HepG2 (cell line): ENCODE measurements around the gene DCUN1D4. TPM values are rescaled to one million over a fixed set of nuclear protein-coding genes. Genes with fewer than 3 reads are reported as not detected.

Source experiments
- ATF4 ChIP-seq, 2 experiments: fragments of 450-650 bp in 1 of 2; sonication (generic) in 1 of 2; formaldehyde crosslinking; IDR thresholded peaks; 2 replicates each; pipeline versions ENCODE4 v1.5.0 to v1.8.0; 2020 to 2022; ENCODE audit warnings: mild to moderate bottlenecking in 1 of 2, missing genetic modification reagents in 1 of 2
- MBD4 ChIP-seq: IDR thresholded peaks from 2 replicates; pipeline ENCODE4 v1.6.1; 2012; ENCODE audit warnings: low read length, inconsistent platforms, borderline replicate concordance
- NFAT5 ChIP-seq: sonication (generic); formaldehyde crosslinking; IDR thresholded peaks from 2 replicates; pipeline ENCODE4 v1.4.0; 2020; ENCODE audit warnings: missing genetic modification reagents
- NFIB ChIP-seq: sonication (generic); formaldehyde crosslinking; IDR thresholded peaks from 2 replicates; pipeline ENCODE4 v1.9.0; 2021; ENCODE audit warnings: missing genetic modification reagents, mild to moderate bottlenecking, borderline replicate concordance
- NFIC ChIP-seq: IDR thresholded peaks from 2 replicates; pipeline ENCODE4 v1.6.1; 2012; ENCODE audit warnings: mild to moderate bottlenecking, low read length, inconsistent platforms
- REPIN1 ChIP-seq: sonication (generic); formaldehyde crosslinking; IDR thresholded peaks from 2 replicates; pipeline ENCODE4 v1.8.0; 2022; ENCODE audit warnings: missing genetic modification reagents, low read depth, mild to moderate bottlenecking, borderline replicate concordance
- RFXANK ChIP-seq: IDR thresholded peaks from 2 replicates; pipeline ENCODE4 v1.6.1; 2016
- SRF ChIP-seq: IDR thresholded peaks from 2 replicates; pipeline ENCODE4 v1.6.1; 2011; ENCODE audit warnings: mild to moderate bottlenecking, low read depth, low read length, moderate library complexity
- STAG1 ChIP-seq: sonication (generic); formaldehyde crosslinking; IDR thresholded peaks from 2 replicates; pipeline ENCODE4 v1.4.0; 2020; ENCODE audit warnings: missing genetic modification reagents
- THYN1 ChIP-seq: sonication (generic); formaldehyde crosslinking; IDR thresholded peaks from 2 replicates; pipeline ENCODE4 v1.8.1; 2023; ENCODE audit warnings: low read depth, mild to moderate bottlenecking, moderate library complexity, missing genetic modification reagents, borderline replicate concordance
- ZNF136 ChIP-seq: sonication (generic); formaldehyde crosslinking; IDR thresholded peaks from 2 replicates; pipeline ENCODE4 v1.8.1; 2022; ENCODE audit warnings: low read depth, mild to moderate bottlenecking, moderate library complexity, missing genetic modification reagents
- ZNF142 ChIP-seq: sonication (generic); formaldehyde crosslinking; IDR thresholded peaks from 2 replicates; pipeline ENCODE4 v1.4.0; 2020; ENCODE audit warnings: missing genetic modification reagents
- ZNF17 ChIP-seq: sonication (generic); formaldehyde crosslinking; IDR thresholded peaks from 2 replicates; pipeline ENCODE4 v1.5.0; 2020; ENCODE audit warnings: mild to moderate bottlenecking, missing genetic modification reagents
- ZNF234 ChIP-seq: sonication (generic); formaldehyde crosslinking; conservative IDR thresholded peaks from 2 replicates; pipeline ENCODE4 v1.5.1; 2020; ENCODE audit warnings: mild to moderate bottlenecking, missing genetic modification reagents
- ZNF430 ChIP-seq: sonication (generic); formaldehyde crosslinking; IDR thresholded peaks from 2 replicates; pipeline ENCODE4 v1.9.0; 2021; ENCODE audit warnings: mild to moderate bottlenecking, missing genetic modification reagents
- ZNF547 ChIP-seq: sonication (generic); formaldehyde crosslinking; IDR thresholded peaks from 2 replicates; pipeline ENCODE4 v1.5.1; 2020; ENCODE audit warnings: mild to moderate bottlenecking, missing genetic modification reagents
- ZNF678 ChIP-seq: sonication (generic); formaldehyde crosslinking; IDR thresholded peaks from 2 replicates; pipeline ENCODE4 v1.4.0; 2020; ENCODE audit warnings: mild to moderate bottlenecking, missing genetic modification reagents
- ZNF713 ChIP-seq: sonication (generic); formaldehyde crosslinking; IDR thresholded peaks from 2 replicates; pipeline ENCODE4 v1.4.0; 2020; ENCODE audit warnings: mild to moderate bottlenecking, missing genetic modification reagents
- ZNF746 ChIP-seq: sonication (generic); formaldehyde crosslinking; IDR thresholded peaks from 2 replicates; pipeline ENCODE4 v1.8.0; 2022; ENCODE audit warnings: mild to moderate bottlenecking, missing genetic modification reagents
- polyA plus RNA-seq, 8 experiments: library from polyadenylated mRNA; depleted of rRNA in 3 of 8; stranded (reverse) in 7 of 8; unstranded in 1 of 8; fragments of >200 nt; fragmentation: Illumina TruSeq in 4 of 8; extraction: Trizol in 4 of 8; gene quantifications; 2 replicates each; pipeline versions ENCODE4 v1.2.1 to v1.2.3, GENCODE V29; 2011 to 2016; ENCODE audit warnings: low read depth in 4 of 8, missing spikeins in 1 of 8, mixed read lengths in 1 of 8; ENCODE audit not compliant: insufficient read depth in 1 of 8
- total RNA-seq, 5 experiments: library from RNA; depleted of rRNA; stranded (reverse); fragments of >200 nt; fragmentation: Illumina TruSeq; extraction: Trizol; gene quantifications; 2 replicates each; pipeline ENCODE4 v1.2.3, GENCODE V29; 2016; ENCODE audit warnings: low read depth in 1 of 5

Gene DCUN1D4
- total and polyA plus RNA-seq, 2 of the 13 experiments (the other 11 are each of a cell fraction or from before 2014, with no cell fraction given): 27.9 to 44.4 TPM

- TF ChIP-seq ZNF142 (no peak), RFXANK (CRISPR knock-in tag) (no peak), ZNF713 (CRISPR knock-in tag) (no peak), NFIB (no peak), ZNF678 (CRISPR knock-in tag) (no peak), ATF4 (CRISPR knock-in tag; IDR thresholded peaks at IDR 0.05) (no peak), ZNF430 (CRISPR knock-in tag) (peak; percentile 71), NFIC (no peak), NFAT5 (CRISPR knock-in tag) (peak; percentile 53; the same call in 1 of the 2 replicates), ZNF136 (CRISPR knock-in tag) (no peak), SRF (no peak), REPIN1 (CRISPR knock-in tag) (peak; percentile 68; the same call in 1 of the 2 replicates), STAG1 (no peak), ZNF547 (CRISPR knock-in tag) (no peak), ZNF746 (CRISPR knock-in tag) (no peak; the same call in 1 of the 2 replicates), ZNF17 (CRISPR knock-in tag) (no peak), ZNF234 (CRISPR knock-in tag) (no peak), THYN1 (CRISPR knock-in tag) (no peak), MBD4 (no peak)
Measured at GRCh38 chr4:51842554-51843308, at the start of gene DCUN1D4 (continued).
